ENCODE data around the gene RXRA.

RXRA gene

DNA sequence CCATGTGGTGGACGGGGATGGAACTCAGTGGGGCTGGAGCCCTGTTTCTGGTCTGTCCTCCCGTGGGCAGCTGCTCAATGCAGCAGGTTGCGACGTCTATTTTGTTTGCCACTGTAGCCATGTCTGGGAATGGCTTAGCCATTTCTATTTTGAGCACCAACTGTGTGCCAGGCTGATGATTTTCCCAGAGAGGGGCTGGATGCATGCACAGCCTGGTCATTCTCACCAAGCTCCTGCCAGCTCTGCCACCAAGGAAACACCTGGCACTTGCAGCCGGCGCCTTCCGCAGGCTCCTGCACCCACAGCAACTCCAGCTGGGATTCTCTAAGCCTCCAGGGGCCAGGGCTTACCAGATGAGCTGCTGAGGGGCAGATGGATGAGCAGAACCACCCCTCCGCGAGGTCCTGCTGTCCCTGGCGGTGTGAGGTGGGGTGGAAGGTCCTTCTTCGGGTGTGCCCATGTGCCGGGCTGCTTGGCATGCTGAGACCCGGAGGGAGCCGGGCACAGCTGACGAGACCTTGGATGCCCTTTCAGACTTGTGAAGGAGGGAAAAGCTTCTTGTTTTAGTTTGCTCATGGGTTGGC is 151.2 kb downstream of the RXRA start:
- DNase-seq: no peak

DNA sequence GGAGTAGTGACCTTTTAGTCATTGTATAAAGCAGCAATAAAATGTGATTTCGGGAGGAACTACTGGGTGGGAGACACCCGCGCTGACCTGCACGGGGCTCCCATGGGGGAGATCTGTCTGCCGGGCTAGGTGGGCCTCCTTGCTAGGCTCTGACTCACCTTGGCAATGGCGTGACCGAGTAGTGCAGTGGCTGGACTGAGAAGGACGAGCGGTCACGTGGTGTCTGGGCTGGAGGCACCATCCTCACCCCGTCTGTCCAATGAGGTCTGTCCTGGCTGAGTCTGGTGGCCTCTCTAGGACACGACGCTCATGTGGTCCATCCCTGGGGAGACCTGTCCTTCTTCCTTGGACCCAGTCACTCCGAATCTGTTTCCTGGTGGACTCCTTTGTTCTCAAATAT is 151.7 kb downstream of the RXRA start:
- DNase-seq: no peak

DNA sequence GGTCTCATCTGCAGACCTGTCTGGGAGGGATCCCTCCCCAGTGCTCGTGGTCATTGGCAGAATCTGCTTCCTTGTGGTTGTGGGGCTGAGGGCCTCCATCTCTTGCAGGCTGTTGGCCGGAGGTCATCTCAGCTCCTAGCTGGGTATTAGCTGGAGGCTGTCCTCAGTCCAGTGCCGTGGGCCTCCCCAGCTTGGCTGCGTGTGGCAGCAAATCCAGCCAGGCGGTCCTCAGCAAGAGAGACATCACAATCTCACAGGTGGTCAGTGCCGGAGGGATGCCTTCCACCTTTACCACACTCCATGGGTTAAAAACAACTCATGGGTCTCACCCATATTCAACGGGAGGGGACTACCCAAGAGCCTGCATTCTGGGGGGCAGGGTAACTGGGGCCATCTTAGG is 155.5 kb downstream of the RXRA start:
- no peak for DNase-seq

DNA sequence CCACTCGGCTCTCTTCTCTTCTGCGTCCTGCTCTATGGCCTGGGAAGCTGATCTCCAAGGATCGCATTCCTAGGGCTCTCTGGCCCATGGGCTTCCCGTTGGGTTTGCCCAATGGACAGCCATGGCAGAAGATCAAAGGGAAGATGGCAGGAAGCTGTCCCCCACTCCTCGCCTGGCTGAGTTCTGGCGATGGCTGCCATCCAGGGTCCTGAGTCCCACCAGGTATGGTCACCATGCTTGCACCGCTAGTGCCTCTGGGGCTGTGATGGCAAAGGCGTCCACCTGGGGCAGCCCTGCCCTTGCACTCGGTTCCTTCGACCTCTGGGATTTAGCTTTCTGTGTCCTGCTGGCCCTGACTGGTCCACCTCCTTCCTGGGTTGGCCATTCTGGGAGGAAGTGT is 156.0 kb downstream of the RXRA start:
- DNase-seq: no peak

DNA sequence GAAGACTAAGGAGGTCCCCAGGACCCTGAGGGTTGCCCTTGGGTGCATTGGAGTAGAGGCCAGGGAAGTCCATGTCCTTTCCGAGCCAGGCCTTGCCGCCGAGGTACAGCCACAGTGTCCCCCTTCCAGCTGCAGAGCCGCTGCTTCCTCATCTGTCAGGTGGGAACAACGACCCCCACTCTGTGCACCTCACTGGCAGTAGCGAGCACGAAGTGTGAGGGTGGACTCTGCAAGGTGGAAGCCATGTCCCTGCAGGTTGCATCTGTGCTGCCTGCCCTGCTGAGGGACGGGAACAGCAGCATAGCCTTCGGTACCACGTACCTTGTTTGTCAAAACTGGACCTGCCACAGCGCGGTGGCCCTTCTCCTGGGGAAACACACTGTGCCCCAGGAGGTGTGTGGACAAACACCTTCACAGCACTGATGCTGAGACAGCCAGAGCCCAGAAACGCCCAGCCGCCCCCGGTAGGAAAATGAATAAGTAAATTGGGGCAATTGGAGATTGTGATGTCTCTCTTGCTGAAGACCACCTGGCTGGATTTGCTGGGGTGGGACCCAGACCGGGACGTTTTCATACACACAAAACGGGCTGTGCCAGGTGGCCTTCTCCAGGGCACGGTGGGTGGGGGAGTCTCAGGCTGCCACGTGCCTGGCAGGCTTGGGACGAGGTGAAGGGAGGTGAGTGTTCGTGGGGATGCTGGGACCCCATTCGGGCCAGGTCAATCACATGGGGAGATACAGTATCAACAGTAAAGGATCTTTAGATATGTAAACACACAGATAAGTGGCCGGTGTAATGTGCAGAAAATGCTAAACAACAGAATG is 157.3 kb downstream of the RXRA start:
- no peak for DNase-seq

DNA sequence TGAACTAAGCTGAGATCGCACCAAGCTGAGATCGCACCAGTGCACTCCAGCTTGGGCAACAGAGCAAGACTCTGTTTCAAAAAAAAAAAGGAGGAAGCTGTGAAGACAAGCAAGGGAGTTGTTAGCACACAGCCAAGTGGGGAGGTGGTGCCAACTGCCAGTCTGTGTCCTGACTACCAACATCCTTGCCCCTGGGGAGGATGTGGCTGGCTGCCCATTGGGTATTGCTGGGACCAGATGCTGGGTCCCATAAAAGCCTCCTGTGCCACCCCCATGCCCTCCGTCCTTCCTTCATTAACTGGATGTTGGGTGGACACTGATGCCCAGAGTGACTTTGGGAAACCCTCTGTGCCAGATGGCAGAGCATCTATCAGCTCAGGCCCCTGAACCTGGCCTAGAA is 158.2 kb downstream of the RXRA start:
- DNase-seq: peak; percentile 14

DNA sequence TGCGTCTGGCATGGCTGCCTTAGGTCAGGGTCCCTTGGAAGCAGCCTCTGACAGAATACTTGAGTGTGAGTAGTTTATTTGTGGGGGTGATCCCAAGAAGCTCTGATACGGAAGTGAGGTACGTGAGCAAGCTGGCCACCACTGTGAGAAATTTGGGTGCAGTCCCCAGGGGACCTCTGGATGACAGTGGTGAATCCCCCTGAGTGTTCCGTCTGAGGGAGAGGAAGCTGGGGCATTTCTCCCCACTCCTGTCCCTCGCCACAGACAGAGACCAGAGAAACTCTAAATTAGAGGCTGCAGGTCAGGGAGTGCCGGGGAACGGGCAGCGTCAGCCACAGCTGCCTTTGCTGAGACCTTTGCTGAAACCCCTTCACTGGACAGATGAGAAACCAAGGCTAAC is 159.4 kb downstream of the RXRA start:
- no peak for DNase-seq

DNA sequence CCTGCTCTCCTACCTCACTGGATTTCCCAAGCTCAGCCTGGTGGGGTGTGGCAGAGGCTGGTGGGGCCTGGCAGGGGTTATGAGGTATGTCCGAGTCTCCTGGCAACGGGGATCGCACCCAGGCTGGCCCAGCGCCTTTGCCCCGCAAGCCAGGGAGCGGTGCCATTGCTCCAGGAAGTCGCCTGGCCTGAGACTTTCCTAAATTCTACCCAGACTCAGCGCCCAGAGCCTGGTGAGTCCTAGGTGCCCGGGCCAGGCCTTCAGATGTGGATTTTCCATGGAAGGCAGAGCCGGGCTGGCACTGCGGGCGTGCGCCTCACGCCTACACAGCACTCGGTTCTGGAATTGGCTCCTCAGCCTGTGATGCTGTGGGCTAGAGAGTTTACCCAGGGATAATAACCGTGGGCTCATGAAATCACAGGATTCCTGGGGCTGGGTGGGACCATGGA is 159.9 kb downstream of the RXRA start:
- DNase-seq: peak; percentile 53

DNA sequence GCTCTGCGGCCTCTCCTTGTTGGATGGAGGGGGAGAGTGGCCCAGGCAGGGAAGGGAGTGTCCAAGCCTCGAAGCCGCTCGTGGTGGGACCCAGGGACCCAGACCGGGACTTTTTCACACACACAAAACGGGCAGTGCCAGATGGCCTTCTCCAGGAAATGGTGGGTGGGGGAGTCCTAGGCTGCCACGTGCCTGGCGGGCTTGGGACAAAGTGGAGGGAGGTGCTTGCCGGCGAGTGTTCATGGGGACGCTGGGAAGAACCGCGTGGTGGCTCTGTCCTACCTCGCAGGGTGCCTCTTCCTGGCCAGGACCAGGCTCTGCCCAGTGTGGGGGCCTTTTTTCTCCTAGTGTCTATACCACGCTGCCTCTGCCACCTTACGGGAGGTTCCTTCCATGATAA is 160.3 kb downstream of the RXRA start:
- DNase-seq: no peak

All from right hindlimb (tissue), 1 donor.